GM10248 (cell line): ENCODE measurements around the gene RASAL2.

Experiments
- CTCF ChIA-PET: fragments of 300-600 bp; sonication (Branson Sonifier 250); formaldehyde crosslinking; extraction: SDS; loops from one replicate; lab custom pipeline; 2021; ENCODE audit warnings: antibody characterized with exemption; lab: Yijun Ruan, JAX
- POLR2A ChIA-PET: fragments of 350-650 bp; sonication (Branson Sonifier 250); formaldehyde crosslinking; extraction: SDS; loops from one replicate; lab custom pipeline; 2020; ENCODE audit warnings: antibody characterized with exemption; lab: Yijun Ruan, JAX
- DNase-seq: peaks from one replicate; pipeline ENCODE4 v3.0.0; 2012; ENCODE audit errors: extremely low spot score
- CTCF ChIP-seq: IDR thresholded peaks from 2 replicates; pipeline ENCODE4 v1.5.1; 2012; ENCODE audit warnings: mild to moderate bottlenecking, low read depth; ENCODE audit errors: extremely low read depth, missing control alignments, control extremely low read depth

Gene RASAL2

GRCh38 chr1:178266113-178266512 lies 172.2 kb downstream of the RASAL2 start:
- ChIA-PET CTCF (interaction anchor here (1.7 kb wide), 1 partner anchor 34 kb away, joined by 5 read pairs; no protein-coding TSS in a partner anchor), POLR2A (no interaction called here)
- no peak for DNase-seq
- TF ChIP-seq CTCF, result no peak

GRCh38 chr1:178266619-178267066 lies 172.7 kb downstream of the RASAL2 start:
- DNase-seq, result no peak
- TF ChIP-seq CTCF, result no peak
- CTCF ChIA-PET, result interaction anchor here (1.7 kb wide), 1 partner anchor 33 kb away, joined by 5 read pairs; no protein-coding TSS in a partner anchor
- POLR2A ChIA-PET, result no interaction called here

- ChIA-PET POLR2A (no interaction called here), CTCF (interaction anchor here (1.2 to 1.7 kb wide), 2 partner anchors 32 to 234 kb away, joined by 3 to 5 read pairs; no protein-coding TSS in a partner anchor)
- DNase-seq, result no peak
- TF ChIP-seq CTCF, result no peak
Observed at GRCh38 chr1:178267646-178268094, 173.8 kb downstream of the RASAL2 start.

- POLR2A ChIA-PET, result no interaction called here
- CTCF ChIA-PET, result interaction anchor here (1.0 to 3.0 kb wide), 3 partner anchors 28 to 240 kb away, joined by 3 to 14 read pairs (median 3); no protein-coding TSS in a partner anchor
Observed at GRCh38 chr1:178271471-178271870, 177.6 kb downstream of the RASAL2 start.

GRCh38 chr1:178273707-178274410 lies 180.0 kb downstream of the RASAL2 start:
- no peak for TF ChIP-seq CTCF
- ChIA-PET POLR2A (no interaction called here), CTCF (interaction anchor here (1.8 kb wide), 1 partner anchor 26 kb away, joined by 7 read pairs; no protein-coding TSS in a partner anchor)
- DNase-seq, result peak; percentile 14

More at GRCh38 chr1:178271471-178271870, 177.6 kb downstream of the RASAL2 start:
- no peak for TF ChIP-seq CTCF
- no peak for DNase-seq

GRCh38 chr1:178275049-178275448 lies 181.1 kb downstream of the RASAL2 start:
- no peak for TF ChIP-seq CTCF
- ChIA-PET CTCF (interaction anchor here (0.8 to 1.8 kb wide), 4 partner anchors 12 to 36 kb away, joined by 3 to 7 read pairs (median 4); no protein-coding TSS in a partner anchor), POLR2A (no interaction called here)
- no peak for DNase-seq
